GM19328 (cell line): ENCODE measurements around the gene SPATA6L.

Experiments
- ATAC-seq: cut with Tn5 transposase; IDR thresholded peaks from one replicate; pipeline ENCODE4 v1.9.1; 2021; ENCODE audit warnings: mild to moderate bottlenecking, moderate library complexity; ENCODE audit not compliant: unreplicated experiment

The SPATA6L gene

DNA sequence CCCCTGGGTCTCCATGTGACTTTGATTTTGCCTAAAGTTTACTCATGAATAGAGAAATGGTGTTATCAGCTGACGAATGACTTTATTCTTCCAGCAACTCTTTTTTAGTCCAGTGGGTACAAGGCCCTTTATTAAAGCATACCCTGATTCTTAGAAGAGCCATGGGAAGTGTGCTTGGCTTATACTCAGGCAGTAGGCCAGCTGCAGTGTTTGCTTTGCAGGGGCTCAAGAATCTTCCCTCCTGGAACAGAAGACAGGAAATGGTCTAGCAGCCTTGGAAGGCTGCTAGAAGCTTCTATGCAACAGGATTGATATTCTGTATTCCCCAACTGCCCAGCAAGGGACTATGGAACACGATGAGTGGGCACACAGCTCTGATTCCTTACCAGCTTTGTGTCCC lies 77.6 kb downstream of the SPATA6L start:
- no peak for ATAC-seq

DNA sequence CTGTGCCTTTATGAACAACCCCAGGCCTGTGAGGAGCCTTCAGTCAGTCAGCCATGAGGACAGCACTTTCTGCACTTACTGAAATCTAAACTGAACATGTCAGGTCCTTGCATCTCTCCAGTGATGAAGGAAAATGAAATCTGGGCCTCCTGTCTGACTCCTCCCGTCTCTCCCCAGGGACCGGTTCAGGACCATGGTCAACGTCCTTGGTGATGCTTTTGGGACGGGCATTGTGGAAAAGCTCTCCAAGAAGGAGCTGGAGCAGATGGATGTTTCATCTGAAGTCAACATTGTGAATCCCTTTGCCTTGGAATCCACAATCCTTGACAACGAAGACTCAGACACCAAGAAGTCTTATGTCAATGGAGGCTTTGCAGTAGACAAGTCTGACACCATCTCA lies 81.1 kb downstream of the SPATA6L start:
- no peak for ATAC-seq

DNA sequence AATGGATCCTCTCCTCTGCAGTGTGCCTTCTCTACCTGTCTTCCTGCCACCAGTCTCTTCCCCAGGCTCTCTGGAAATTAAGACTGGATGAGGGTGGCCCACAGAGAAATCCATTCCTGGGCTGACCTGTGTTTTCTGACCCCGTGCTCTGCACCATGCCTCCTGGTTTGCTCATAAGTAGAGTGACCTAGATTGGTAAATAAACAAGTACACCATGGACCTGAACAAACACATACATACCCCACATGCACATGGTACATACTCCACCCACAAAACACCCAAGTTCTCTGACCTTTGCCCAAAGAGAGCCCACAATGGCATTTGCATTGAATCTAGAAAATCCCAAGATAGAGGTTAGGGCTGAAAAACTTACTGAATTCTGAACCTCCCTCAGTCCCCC lies 81.6 kb downstream of the SPATA6L start:
- ATAC-seq, result no peak

DNA sequence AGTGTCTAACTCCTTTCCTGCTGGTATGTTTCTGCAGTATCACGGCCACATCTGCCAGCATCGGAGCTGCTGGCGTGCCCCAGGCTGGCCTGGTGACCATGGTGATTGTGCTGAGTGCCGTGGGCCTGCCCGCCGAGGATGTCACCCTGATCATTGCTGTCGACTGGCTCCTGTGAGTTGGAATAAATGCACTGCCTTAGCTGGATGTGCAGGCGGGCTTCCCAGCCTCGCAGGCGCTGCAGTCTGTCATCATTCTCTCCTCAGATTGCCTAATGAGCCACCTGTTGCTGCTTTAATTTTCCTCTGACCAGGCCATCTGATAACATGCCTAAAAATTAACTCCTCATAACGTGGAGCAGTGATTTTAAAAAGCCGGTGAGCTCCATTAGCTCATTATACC lies 83.3 kb downstream of the SPATA6L start:
- ATAC-seq, result no peak

DNA sequence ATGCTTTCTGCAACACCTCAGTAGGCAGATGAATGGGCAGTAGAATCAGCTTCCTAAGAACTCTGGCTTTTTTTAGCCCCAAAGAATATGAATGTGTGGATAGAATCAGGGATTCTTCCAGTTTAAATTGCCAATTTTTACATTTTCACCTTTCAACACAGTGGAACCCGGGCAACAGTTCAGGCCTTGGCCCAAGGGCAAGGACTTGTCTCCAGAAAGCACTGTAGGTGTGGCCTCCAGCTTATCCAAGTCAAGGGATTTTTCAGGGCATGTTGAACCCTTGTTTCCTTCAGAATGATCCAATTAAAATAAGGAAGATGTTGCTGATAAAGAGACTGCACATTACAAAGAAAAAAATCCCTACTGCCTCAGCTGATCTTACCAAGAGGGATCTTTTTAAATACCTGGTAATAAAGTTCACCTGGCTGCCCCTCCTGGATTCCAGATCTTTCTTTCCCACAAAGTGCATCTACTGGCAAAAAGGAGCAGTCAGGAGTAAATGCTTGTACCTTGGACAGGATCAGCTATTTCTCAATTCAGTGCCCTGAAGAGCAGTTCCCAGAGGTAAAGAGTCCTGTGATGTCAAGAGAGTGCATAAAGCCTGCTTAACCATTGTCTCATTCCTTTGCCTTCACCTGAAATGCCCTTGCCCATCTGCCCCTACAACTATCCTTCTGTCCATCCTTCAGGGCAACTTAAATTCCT lies 84.3 kb downstream of the SPATA6L start:
- no peak for ATAC-seq

DNA sequence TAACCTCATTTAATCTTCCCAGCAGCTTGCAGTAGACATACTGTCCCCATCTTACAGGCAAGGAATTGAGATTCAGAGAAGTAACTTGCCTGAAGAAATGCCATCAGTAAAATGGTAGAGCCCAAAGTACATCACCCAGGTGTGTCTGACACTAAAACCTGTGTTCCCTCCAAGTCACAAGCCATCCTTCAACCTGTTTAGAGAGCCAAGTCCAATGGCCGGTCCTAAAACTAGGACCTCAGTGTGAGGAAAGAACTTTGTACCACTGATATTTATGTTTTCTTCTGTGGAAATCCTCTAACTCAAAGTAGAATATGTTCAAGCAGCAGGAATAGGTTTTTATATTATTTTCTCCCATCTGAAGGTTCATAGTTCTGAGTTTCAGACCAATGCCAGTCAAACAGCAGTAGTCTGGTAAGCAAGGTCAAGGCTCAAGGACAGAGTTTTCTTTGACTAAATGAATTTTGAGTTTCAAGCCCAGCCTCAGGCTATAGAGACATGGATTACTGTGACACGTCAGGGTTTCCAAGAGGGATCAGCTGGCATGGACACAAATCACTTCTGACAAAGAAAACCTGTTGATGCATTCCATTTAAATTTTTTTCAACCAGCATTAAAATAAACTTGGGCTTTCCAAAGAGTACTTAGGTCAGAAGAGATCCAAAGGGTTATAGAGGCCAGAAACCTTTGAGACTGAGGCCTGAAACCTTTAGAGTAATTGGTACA lies 85.1 kb downstream of the SPATA6L start:
- no peak for ATAC-seq

DNA sequence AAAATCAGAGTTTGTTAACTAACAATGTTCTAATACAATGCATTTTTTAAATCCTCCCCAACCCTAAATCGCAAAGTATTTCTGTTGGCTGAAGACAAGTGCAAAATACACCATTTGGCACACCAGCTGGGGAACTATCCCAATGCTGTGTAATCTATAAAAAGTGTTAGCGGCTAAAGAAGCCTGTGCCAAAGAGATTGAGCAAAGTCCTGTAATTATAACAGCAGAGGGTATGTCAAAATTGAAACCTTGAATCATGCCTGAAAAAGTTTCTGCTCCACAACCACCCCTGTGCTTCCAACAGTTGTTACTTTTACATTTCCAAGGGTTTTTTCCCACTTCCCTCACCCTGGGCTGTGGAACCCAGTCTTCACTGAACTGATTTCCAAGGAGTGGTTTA lies 87.3 kb downstream of the SPATA6L start:
- ATAC-seq, result no peak

DNA sequence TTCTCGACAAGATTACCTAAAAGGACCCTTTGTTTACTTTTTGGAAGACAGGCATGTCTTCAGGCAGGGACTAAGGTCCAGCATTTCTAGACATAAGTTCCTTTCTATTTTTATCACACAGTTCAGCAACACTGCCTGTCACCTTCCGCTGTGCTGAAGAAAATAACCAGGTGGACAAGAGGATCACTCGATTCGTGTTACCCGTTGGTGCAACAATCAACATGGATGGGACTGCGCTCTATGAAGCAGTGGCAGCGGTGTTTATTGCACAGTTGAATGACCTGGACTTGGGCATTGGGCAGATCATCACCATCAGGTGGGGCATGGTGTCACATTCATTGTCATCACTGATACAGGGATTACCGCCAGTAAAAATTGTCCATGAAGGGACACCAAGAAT lies 89.8 kb downstream of the SPATA6L start:
- ATAC-seq, result no peak

DNA sequence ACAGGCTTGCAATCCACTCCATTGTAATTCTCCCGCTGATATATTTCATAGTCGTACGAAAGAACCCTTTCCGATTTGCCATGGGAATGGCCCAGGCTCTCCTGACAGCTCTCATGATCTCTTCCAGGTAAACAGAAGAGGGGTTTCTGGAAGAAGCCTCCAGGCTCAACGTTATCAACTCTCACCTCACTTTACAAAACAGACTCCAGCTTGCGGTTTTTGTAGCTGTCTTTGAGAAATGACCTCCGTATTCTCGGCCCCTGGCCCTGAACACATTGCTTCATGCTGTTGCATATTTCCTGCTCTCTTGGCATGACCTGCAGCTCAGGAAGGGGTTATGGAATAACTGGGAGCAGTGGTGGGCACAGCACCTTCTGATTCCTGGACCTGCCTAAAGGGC lies 90.3 kb downstream of the SPATA6L start:
- no peak for ATAC-seq

DNA sequence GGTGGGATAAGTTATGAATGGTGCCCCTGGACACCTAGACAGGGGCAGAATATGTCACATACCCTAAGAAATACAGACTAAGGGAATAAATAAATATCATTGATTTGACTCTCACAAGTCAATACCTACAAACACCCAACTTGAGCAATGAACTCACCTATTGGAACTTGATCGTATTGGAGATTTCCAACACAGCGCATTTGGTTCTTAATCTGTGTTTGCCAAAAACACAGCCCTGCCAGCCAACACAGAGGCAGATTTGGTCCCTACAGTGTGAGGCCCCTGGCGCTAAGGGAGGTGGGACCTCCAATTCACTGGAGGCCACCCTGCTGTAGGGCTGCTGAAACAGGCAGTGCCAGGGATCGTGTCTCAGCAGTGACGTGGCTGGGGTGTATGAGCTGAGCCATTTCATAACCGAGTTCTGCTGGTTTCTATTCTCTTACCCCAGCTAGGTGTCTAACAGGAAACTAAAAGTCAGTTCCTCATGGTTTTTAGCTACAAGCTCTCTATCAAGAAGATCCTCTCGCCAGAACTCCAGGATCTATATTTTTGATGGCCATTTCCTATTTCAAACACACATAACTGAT lies 91.5 kb downstream of the SPATA6L start:
- ATAC-seq, result no peak

DNA sequence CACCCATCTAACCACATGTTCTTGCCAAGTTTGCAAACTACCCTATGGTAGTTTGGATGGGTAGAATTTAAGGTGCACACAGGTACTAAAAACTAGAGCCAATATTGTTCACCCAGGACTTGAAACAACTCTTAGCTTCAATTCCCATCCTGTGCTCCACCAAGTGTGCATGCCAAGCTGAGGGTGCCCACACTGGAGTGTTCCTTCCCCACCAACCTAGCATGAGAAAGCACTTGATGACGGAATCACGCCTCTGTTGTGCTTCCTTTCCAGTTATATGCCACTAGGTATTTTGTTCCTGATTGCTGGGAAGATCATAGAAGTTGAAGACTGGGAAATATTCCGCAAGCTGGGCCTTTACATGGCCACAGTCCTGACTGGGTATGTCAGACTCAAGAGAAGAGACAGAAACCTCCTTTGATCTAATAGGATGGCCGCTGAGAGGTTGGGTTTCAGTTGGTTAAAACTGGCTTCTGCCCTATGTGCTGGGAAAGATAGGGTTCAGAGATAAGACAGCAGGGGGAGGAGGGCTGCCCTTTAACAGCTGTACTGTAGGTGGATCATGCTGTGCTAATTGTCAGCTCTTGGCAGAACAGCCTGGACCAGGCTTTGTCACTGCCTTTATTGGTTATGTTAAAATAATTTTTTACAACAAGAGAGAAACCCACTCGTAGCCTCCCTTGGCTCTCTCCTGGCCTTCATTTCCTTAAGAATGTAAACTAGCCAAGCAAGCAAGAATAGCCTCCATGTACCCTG lies 92.5 kb downstream of the SPATA6L start:
- no peak for ATAC-seq

DNA sequence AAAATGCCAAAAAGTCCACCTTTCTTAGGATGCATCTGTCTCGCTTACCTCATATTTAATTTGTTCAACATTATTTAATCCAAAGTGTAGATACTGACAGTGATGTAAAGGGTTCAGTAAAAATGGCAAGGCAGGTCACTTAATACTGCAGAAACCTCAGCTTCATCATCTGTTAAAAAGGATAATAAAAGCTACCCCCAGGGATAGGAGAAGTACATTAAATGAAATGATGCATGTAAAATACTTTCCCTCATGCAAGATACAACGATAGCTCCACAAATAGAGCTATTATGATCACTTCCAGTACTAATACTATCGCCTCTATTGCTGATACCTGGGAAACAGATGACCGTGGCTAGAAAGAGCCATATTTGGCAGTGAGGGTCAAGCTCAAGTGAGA lies 93.1 kb downstream of the SPATA6L start:
- no peak for ATAC-seq

DNA sequence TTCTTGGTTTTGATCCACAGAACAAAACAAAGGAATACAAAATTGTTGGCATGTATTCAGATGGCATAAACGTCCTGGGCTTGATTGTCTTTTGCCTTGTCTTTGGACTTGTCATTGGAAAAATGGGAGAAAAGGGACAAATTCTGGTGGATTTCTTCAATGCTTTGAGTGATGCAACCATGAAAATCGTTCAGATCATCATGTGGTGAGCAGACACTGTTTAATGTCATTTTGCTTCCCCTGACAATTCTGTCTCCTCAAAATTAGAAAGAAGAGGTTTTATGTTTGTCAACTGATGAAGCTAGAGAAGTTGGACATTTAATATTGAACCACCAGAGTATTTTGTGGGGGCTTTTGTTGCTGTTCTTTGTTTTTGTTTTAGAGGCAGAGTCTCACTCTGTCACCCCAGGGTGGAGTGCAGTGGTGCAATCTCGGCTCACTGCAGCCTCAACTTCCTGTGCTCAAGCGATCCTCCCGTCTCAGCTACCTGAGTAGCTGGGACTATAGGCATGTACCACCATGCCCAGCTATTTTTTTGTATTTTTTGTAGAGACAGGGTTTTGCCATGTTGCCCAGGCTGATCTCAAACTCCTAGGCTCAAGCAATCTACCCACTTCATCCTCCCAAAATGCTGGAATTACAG lies 94.0 kb downstream of the SPATA6L start:
- ATAC-seq, result no peak

DNA sequence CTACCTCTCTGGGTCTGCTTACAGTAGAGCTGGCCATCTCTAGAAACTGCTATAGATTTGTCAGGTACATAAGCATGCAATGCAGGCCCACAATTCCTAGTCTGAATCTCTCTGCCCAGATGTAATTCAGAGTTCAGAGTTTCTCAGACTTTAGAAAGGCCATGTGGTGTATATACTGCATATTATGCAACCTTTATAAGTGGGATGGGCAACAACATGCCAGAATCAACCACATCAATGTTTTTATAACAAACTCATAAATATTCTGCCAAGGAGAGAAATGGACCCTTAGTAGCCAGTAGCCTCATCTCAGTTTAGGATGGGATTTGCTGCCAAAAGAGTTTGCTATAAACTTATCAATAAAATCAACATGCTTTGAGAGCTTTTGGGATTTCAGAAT lies 97.2 kb downstream of the SPATA6L start:
- ATAC-seq, result no peak

DNA sequence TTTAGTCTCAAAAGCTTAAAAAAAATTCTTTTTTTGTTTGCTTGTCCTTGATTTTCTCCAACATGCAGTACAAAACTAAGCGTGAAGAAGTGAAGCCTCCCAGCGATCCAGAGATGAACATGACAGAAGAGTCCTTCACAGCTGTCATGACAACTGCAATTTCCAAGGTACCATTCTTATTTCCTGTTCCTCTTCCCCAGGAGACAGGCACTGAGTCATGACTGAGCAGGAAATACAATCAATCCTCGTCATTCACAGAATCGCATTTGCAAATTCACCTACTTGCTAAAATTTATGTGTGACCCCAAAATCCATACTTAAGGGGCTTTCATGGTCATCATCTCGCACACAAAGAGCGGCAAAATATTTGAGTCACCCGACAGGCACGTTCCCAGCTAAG lies 98.7 kb downstream of the SPATA6L start:
- ATAC-seq, result no peak

DNA sequence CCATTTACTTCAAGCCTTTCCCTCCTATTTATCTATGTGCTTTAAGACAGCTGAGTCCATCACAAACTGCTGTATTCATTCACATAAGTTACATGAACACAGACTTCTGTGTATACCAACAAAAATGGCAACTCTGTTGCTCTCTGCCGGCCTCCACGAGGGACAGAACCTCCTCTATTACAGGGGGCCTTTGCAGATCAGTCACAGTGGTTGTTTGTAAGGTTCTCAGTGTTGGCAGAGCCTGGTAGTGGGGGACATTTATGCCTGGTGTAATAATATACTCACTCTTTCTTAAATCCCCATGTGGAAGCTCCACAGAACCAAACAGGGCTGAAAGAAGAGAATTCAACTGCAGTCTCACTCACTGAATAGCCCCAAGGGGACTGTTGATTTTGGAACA lies 99.5 kb downstream of the SPATA6L start:
- ATAC-seq, result no peak

DNA sequence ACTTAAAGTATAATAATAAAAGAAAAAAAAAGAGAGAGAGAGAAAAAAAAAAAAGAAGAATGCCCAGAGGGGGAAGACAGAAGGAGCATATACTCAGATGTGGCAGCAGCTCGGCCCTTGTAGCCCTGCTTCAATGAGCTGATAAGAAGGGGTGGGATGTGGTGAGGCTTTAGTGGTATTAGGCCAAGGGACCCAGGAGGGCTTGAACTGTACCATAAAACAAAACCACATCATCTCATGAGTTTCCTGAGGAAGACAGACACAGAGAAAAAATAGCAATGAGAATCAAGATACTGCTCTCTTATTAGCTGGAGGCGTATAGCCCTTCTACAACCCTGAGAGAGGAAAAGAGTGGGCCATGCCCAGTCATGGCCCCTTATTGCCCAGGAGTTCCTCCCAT lies 103.2 kb downstream of the SPATA6L start:
- ATAC-seq, result no peak

DNA sequence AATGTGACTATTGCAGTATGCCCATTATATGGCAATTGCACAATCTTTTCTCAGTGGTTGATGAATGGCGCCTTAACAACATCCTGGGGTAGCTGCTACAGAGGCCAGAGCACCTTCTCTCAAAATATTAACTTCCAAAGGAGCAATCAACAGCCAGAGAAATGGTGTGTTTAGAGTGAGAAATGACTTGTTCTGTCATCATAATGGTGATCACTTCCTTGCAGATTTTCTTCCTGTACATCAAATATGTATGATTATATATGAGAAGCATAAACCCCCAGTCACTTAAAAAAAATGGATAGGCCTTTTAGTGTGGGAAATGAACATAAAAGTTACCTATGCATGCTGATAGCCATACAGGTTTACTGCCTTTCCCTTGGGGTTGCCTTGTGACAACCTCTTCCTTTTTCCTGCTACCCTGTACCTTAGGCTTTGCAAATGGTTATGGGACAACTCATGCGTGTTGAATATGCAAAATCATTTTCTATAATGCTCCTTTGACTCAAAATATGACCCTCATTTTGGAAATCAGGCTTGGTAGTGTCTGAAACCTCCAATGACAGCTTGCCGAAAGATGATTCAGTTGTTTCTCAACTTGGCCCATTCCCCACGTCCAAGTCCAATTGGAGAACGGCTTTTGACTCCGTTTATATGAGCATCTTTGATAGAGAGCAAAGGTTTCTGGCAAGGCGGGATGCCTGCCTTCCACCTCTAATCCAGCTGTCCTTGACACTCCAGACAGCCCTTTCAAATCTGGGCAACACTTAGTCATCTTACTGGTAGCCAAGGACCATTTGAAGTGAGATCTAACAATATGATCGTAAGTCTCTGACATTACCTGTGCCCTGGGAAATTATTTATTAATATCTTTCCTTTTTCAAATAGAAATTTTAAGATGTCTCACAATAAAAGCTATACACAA lies 106.8 kb downstream of the SPATA6L start:
- peak; percentile 90 for ATAC-seq

DNA sequence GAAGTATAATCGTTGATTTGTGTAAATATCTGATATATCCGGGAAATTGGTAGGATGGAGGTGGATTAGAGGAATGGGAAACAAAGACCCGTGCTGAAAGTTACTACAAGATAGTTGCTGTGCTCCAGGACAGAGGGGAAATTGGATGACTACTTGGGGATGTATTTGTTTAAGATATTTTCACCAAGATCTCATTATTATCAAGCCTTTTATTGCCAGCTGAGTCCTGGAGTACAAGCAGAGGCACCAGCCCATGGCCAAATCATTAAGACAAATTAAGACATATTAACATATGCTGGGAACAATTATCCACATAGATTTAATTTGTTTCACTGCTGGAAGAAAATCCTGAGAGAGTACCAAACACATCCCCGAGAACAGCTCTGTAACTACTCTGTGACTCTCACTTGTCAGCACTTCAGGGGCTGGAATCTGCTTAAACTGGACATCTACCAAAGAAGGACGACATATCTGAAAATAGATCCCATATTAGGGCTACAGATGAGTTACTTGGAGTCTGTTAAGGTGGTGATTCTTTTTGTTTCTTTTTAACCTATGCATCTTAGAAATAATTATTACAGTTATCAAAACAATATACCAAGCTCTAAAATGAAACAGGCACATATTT lies 107.8 kb downstream of the SPATA6L start:
- ATAC-seq, result no peak

DNA sequence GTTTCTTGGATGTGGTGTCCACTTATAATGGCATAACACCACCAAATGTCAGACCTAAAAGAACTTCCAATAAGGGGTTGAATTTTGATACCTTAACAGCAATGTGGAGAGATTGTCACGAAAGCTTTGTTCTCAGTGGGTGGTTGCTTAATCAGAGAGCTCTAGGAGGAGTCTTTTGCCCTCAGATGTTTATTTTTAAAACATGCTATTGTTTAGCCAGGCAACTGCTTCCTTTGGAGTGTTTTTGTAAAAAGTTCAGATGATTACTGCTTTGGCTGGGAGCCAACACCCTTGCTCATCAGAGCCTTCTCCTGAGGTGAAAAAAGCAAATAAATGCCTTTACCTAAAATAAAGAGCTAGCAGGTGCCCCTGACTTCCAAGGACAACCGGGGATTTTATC lies 111.0 kb downstream of the SPATA6L start:
- ATAC-seq, result no peak
